NCI-H460 (cell line): Measurements from ENCODE around the gene ORC2. TPM values are rescaled to one million over a fixed set of nuclear protein-coding genes. Genes with fewer than 3 reads are reported as not detected.
A peak's percentile ranks its signal among the peaks of the same experiment; 100 is the strongest.
"Not testable (repeated sequence)": the region's sequence is repeated elsewhere in the genome, so short reads cannot be mapped to it uniquely, and the experiment has no call there.

ENCODE experiments used
- DNase-seq: peaks from one replicate; pipeline ENCODE4 v3.0.0-alpha.2; 2016; ENCODE audit warnings: low read depth; ENCODE audit errors: extremely low read depth
- total RNA-seq: library from RNA; depleted of rRNA; stranded (reverse); fragments of >200 nt; shearing (Covaris generic); gene quantifications from 2 replicates; pipeline ENCODE4 v1.2.3, GENCODE V29; 2014

The ORC2 gene
- total RNA-seq, 1 experiment from 2014 or later = 30.9 TPM

- DNase-seq = no peak
Observed at GRCh38 chr2:200943527-200944105, 19.8 kb downstream of the ORC2 start.

GRCh38 chr2:200939832-200940231 lies 23.6 kb downstream of the ORC2 start:
- DNase-seq = no peak

GRCh38 chr2:200930947-200931626 lies 32.4 kb downstream of the ORC2 start:
- DNase-seq = no peak

GRCh38 chr2:200929334-200930249 lies 33.9 kb downstream of the ORC2 start:
- no peak for DNase-seq

GRCh38 chr2:200922439-200922838 lies 41.0 kb downstream of the ORC2 start:
- DNase-seq = no peak

- no peak for DNase-seq
Observed at GRCh38 chr2:200913654-200914053, 49.8 kb downstream of the ORC2 start.

GRCh38 chr2:200909958-200910357 lies 53.5 kb downstream of the ORC2 start:
- DNase-seq = no peak

- DNase-seq = peak; percentile 77
Observed at GRCh38 chr2:200905618-200906296, 57.7 kb downstream of the ORC2 start.

GRCh38 chr2:200901459-200902072 lies 61.9 kb downstream of the ORC2 start:
- DNase-seq = peak; percentile 90

GRCh38 chr2:200899482-200899881 lies 64.0 kb downstream of the ORC2 start:
- DNase-seq = no peak

GRCh38 chr2:200888704-200889625 lies 74.5 kb downstream of the ORC2 start, which contains the start of the genes NIF3L1 and PPIL3:
TSS of gene NIF3L1 (plus strand) at chr2:200889371. CDS start at chr2:200891944, 2,573 bp downstream.
TSS of gene PPIL3 (minus strand) at chr2:200889077. CDS start at chr2:200887615, 1,462 bp downstream.
- peak; percentile 97 for DNase-seq

GRCh38 chr2:200881715-200882249 lies 81.7 kb downstream of the ORC2 start:
- not testable (repeated sequence) for DNase-seq

GRCh38 chr2:200878289-200878880 lies 85.1 kb downstream of the ORC2 start:
- DNase-seq = no peak

GRCh38 chr2:200877443-200877842 lies 86.0 kb downstream of the ORC2 start:
- no peak for DNase-seq

- DNase-seq = no peak
Observed at GRCh38 chr2:200873560-200873959, 89.9 kb downstream of the ORC2 start.

- no peak for DNase-seq
Observed at GRCh38 chr2:200871151-200871550, 92.3 kb downstream of the ORC2 start.

- DNase-seq = no peak
Observed at GRCh38 chr2:200869014-200869413, 94.4 kb downstream of the ORC2 start.
